ENCODE measurements around the gene NAT8. TPM values are rescaled to one million over a fixed set of nuclear protein-coding genes. Genes with fewer than 3 reads are reported as not detected.
"Not testable (repeated sequence)": the region's sequence is repeated elsewhere in the genome, so short reads cannot be mapped to it uniquely, and the experiment has no call there.

Gene NAT8
- total RNA-seq, 2 donors from 2014 or later, result 0.64 TPM; not detected in 1

DNA sequence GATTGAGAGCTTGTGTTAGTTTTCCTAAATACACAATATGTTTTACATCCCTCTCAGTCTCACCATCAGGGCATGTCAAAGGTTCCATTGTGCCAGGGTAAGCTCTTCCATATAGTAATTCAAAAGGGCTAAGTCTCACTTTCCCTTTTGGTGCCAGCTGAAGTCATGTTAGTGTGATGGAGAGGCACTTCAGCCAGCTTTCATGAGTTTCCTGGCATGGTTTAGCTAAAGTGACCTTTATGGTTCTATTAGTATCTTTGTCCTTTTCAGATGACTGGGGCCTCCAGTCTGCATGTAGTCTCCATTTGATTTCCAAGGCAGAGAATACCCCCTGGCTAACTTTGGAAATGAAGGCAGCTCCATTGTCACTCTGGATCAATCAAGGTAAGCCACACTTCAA is 27.2 kb downstream of the NAT8 start:
- TF ChIP-seq, protein P1, sequence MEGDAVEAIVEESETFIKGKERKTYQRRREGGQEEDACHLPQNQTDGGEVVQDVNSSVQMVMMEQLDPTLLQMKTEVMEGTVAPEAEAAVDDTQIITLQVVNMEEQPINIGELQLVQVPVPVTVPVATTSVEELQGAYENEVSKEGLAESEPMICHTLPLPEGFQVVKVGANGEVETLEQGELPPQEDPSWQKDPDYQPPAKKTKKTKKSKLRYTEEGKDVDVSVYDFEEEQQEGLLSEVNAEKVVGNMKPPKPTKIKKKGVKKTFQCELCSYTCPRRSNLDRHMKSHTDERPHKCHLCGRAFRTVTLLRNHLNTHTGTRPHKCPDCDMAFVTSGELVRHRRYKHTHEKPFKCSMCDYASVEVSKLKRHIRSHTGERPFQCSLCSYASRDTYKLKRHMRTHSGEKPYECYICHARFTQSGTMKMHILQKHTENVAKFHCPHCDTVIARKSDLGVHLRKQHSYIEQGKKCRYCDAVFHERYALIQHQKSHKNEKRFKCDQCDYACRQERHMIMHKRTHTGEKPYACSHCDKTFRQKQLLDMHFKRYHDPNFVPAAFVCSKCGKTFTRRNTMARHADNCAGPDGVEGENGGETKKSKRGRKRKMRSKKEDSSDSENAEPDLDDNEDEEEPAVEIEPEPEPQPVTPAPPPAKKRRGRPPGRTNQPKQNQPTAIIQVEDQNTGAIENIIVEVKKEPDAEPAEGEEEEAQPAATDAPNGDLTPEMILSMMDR (IDR thresholded peaks at IDR 0.05), result no peak
- intact Hi-C loops (cut with DNase I), result no loop called here
- H3K4me3 ChIP-seq, result no peak overlapping the region
- no peak for DNase-seq
- H3K4me1 ChIP-seq, result no peaks in the 10 kb centered on the region
- H3K27me3 ChIP-seq, result no peaks in the 10 kb centered on the region
- no peak overlapping the region for H3K9ac ChIP-seq (ENCODE audit: low read depth in 2 of 2, low read length in 2 of 2)
- H3K36me3 ChIP-seq, result no peaks in the 10 kb centered on the region
- H3K9me3 ChIP-seq, result no peaks in the 10 kb centered on the region
- H3K27ac ChIP-seq, result no peak overlapping the region

- intact Hi-C loops (cut with DNase I), result no loop called here
- no peak overlapping the region for H3K4me3 ChIP-seq
- no peaks in the 10 kb centered on the region for H3K27me3 ChIP-seq
- TF ChIP-seq, protein P1 (IDR thresholded peaks at IDR 0.05), result no peak
- DNase-seq, result no peak
- H3K4me1 ChIP-seq, result no peaks in the 10 kb centered on the region
- no peak overlapping the region for H3K9ac ChIP-seq (ENCODE audit: low read depth in 2 of 2, low read length in 2 of 2)
- H3K36me3 ChIP-seq, result no peaks in the 10 kb centered on the region
- no peak overlapping the region for H3K27ac ChIP-seq
- no peaks in the 10 kb centered on the region for H3K9me3 ChIP-seq
Measured at GRCh38 chr2:73614105-73614504, 28.1 kb downstream of the NAT8 start.

DNA sequence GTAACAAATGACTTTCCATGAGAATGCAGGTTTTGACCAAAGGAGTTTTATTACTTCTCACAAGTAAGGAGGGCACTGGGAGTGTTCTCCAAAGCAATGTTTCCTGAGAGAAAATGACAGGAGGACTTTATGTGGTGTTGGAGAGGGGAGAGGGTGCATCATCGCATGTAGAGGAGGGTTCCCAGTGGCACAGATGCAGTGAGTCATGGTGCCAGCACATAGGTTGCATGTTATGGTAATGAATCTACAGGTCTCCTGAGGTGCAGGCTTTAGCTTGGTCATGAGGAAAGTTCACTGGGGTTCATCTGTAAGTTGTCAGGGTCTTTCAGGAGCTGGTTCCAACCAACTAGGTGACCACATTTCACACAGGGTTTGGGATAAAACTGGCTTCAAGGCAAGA is 30.4 kb downstream of the NAT8 start:
- Histone ChIP-seq H3K36me3 (no peaks in the 10 kb centered on the region), H3K9me3 (no peaks in the 10 kb centered on the region), H3K27me3 (no peaks in the 10 kb centered on the region), H3K27ac (no peak overlapping the region), H3K9ac (ENCODE audit: low read depth in 2 of 2, low read length in 2 of 2) (no peak overlapping the region), H3K4me3 (no peak overlapping the region), H3K4me1 (no peaks in the 10 kb centered on the region)
- TF ChIP-seq, protein P1 (IDR thresholded peaks at IDR 0.05), result no peak
- intact Hi-C loops (cut with DNase I), result no loop called here
- no peak for DNase-seq

DNA sequence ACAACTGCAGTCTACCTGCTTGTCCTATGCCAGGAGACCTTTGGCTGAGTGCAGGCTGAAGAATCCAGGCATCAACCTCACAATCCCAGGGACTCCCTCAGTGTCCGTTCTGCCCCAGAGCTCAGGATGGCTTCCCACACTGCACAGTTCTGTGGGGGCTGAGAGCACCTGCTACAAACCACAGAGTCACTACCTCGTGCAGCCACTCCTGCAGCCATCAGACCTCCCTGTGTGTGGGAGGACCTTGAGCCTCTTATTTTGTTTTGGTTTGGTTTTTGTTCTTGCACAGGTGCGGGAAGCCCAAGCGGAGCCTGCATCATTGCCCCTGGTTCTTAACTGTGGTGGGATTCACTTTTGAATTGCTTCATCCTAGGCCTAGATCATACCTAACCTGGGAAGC is 31.0 kb downstream of the NAT8 start:
- Histone ChIP-seq H3K4me3 (no peak overlapping the region), H3K36me3 (no peaks in the 10 kb centered on the region), H3K9me3 (no peaks in the 10 kb centered on the region), H3K4me1 (no peaks in the 10 kb centered on the region), H3K9ac (ENCODE audit: low read depth in 2 of 2, low read length in 2 of 2) (no peak overlapping the region), H3K27ac (no peak overlapping the region), H3K27me3 (no peaks in the 10 kb centered on the region)
- DNase-seq, result no peak
- intact Hi-C loops (cut with DNase I), result no loop called here
- TF ChIP-seq, protein P1 (IDR thresholded peaks at IDR 0.05), result no peak

DNA sequence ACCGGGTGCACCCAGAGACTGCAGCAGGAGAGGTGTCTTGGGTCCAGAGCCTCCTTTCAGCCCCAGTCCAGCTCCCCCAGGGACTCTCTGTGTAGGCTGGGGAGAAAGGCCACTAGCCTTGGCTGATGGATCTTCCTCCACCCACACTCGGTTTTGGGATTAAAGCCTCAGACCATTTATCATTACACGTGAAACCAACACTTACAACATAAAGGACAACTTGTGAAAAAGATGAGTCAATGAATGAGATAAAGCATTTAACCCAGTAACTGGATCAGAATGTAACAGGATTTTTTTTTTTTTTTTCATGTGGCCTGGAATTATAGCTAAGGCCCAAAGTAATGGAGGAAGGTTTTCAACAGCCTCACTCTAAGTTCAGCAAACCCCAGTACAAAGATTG is 32.1 kb downstream of the NAT8 start:
- Histone ChIP-seq H3K36me3 (no peaks in the 10 kb centered on the region), H3K9ac (ENCODE audit: low read depth in 2 of 2, low read length in 2 of 2) (no peak overlapping the region), H3K9me3 (no peaks in the 10 kb centered on the region), H3K27me3 (no peaks in the 10 kb centered on the region), H3K4me3 (no peak overlapping the region), H3K4me1 (no peaks in the 10 kb centered on the region), H3K27ac (no peak overlapping the region)
- TF ChIP-seq, protein P1 (IDR thresholded peaks at IDR 0.05), result no peak
- intact Hi-C loops (cut with DNase I), result no loop called here
- no peak for DNase-seq

DNA sequence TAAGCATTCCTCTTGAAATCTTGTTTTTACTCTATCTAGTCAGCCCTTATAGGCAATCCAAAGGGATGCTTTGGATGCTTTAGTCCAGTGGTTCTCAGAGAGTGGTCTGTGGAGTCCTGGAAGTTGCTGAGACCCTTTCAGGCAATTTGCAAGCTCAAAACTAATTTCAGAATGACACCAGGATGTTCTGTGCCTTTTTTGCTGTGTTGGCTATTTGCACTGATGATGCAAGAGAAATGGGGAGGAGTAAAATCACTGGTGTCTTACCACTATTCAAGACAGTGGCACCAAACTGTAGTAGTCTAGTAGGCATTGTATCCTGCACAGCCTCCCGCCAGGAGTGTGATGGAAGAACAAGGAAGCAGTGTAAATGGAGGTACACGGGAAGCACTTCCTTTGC is 37.6 kb downstream of the NAT8 start:
- H3K36me3 ChIP-seq; H3K27ac ChIP-seq; DNase-seq; H3K27me3 ChIP-seq; H3K9ac ChIP-seq (ENCODE audit: low read depth in 2 of 2, low read length in 2 of 2); H3K9me3 ChIP-seq; intact Hi-C loops (cut with DNase I); H3K4me1 ChIP-seq; H3K4me3 ChIP-seq: not testable (repeated sequence)

GRCh38 chr2:73603099-73603588 is 39.1 kb downstream of the NAT8 start:
- not testable (repeated sequence) for H3K9me3 ChIP-seq; H3K9ac ChIP-seq (ENCODE audit: low read depth in 2 of 2, low read length in 2 of 2); H3K36me3 ChIP-seq

More at GRCh38 chr2:73603099-73603588, 39.1 kb downstream of the NAT8 start:
- H3K4me1 ChIP-seq; intact Hi-C loops (cut with DNase I); H3K27me3 ChIP-seq; H3K27ac ChIP-seq; H3K4me3 ChIP-seq; DNase-seq: not testable (repeated sequence)

All from colonic mucosa (tissue), 4 donors.